ENCODE measurements around the gene SLC22A2. TPM values are rescaled to one million over a fixed set of nuclear protein-coding genes. Genes with fewer than 3 reads are reported as not detected.
"Not testable (repeated sequence)": the region's sequence is repeated elsewhere in the genome, so short reads cannot be mapped to it uniquely, and the experiment has no call there.

The SLC22A2 gene
- total RNA-seq, result 0.43 and 1.2 TPM in 2 replicates
- 0.57 and 1.5 TPM in 2 replicates for polyA plus RNA-seq

DNA sequence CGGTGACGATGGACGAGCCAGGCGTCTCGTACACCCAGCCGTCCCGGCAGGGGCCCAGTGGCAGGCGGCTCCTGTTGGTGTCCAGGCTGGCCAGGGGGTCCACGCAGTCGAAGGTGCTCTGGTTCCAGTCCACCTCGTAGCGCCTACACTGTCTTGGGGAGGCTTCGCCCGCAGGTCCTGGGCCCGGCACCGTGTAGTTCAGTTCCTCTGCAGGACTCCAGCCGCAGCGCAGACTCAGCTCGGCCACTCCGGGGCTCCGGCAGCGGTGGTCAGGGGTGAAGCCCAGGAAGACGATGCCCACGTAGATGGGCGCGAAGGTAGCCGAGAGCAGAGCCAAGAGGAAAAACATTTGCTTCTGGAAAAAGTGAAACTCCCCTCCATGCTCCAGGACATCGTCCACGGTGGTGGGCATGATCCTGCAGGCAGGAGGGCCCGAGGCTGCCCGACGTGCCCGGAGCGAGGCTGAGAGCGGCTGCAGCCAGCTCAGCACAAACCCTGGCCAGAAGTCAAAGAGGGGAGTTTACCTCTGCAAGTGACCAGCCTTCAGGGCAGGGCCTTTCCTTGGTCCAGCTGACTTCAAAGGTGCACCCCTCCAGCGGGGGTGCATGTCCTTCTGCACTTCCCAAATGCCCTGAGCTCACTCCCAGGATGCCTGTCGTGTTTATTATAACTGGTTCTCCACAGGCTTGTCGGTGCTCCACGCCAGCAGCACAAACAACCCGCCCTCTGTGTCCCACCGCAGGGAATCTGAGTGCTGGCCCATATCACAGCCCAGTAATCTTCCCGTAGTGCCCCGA lies at the start of gene SLC22A2:
Gene SLC22A2, minus strand, starts transcription at position 476 of the 797 bp plus-strand sequence. Its CDS starts 64 bp downstream, at position 412.
- Histone ChIP-seq H3K4me1 (ENCODE audit: insufficient read depth) (peaks cover 63% of the 10 kb centered on the region), H3K4me2 (no peak within 1 kb of the TSS), H2AFZ (peak within 1 kb of the TSS; percentile 15), H3K4me3 (no peak within 1 kb of the TSS), H3K36me3 (replicated peaks; ENCODE audit: insufficient read depth, low read depth) (no peaks in the 10 kb centered on the region), H4K20me1 (ENCODE audit: insufficient read depth, poor library complexity, severe bottlenecking) (no peaks in the 10 kb centered on the region), H3K9me3 (ENCODE audit: low read depth) (no peaks in the 10 kb centered on the region), H3K27me3 (no peaks in the 10 kb centered on the region), H3K9me2 (replicated peaks; ENCODE audit: insufficient read depth) (no peaks in the 10 kb centered on the region), H3K27ac (peak within 1 kb of the TSS; percentile 48), H3K79me2 (no peaks in the 10 kb centered on the region)
- TF ChIP-seq EZH2phosphoT487 (IDR thresholded peaks at IDR 0.05; ENCODE audit: low read depth, severe bottlenecking, unreplicated experiment) (no peak), EZH2 (IDR thresholded peaks at IDR 0.05; ENCODE audit: borderline replicate concordance) (no peak)
- TF ChIP-seq, protein P1, sequence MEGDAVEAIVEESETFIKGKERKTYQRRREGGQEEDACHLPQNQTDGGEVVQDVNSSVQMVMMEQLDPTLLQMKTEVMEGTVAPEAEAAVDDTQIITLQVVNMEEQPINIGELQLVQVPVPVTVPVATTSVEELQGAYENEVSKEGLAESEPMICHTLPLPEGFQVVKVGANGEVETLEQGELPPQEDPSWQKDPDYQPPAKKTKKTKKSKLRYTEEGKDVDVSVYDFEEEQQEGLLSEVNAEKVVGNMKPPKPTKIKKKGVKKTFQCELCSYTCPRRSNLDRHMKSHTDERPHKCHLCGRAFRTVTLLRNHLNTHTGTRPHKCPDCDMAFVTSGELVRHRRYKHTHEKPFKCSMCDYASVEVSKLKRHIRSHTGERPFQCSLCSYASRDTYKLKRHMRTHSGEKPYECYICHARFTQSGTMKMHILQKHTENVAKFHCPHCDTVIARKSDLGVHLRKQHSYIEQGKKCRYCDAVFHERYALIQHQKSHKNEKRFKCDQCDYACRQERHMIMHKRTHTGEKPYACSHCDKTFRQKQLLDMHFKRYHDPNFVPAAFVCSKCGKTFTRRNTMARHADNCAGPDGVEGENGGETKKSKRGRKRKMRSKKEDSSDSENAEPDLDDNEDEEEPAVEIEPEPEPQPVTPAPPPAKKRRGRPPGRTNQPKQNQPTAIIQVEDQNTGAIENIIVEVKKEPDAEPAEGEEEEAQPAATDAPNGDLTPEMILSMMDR (IDR thresholded peaks at IDR 0.05; ENCODE audit: poor library complexity), result no peak
- DNase-seq (ENCODE audit: low spot score), result no peak
- WGBS (ENCODE audit: low lambda C conversion rate, missing lambda C conversion rate), result 92% methylated on average over 43 of the region's 43 CpGs

DNA sequence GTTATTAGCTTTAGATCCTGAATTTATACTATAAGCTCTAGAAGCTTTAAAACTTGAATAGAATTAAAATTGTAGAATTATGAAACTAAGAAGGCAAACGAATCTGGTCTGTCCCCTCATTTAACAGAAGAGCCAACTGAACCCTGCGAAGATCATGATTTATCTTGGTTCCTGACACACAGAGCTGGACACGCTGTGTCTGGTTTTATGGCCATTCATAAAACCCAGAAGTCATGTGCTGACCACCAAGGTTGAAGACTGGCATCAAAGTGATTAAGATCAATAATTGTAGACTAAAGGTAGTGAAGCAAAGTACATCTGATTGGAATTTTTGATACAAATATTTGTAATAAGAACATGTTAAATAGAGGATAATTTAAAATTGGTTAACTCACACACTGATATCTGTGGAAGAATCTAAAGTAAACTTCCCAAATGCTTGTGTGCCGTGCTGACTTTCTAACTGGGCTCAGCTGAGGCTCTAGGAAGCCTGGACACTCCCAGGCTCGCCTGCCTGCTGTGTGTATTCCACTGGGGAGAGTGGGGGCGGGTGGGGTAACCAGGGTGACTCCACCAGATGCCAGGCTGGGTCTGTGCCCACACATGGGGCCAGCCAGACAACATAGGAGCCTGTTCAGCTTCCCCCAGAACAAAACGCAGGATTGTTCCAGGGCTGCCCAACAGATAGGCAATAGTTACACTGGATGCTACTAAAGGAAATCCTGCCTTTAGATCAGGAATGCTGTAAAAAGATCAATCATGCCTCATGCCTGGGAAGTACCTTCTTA lies 47.5 kb upstream of the SLC22A2 start:
- TF ChIP-seq EZH2phosphoT487 (IDR thresholded peaks at IDR 0.05; ENCODE audit: low read depth, severe bottlenecking, unreplicated experiment) (no peak), EZH2 (IDR thresholded peaks at IDR 0.05; ENCODE audit: borderline replicate concordance) (no peak)
- TF ChIP-seq, protein P1 (IDR thresholded peaks at IDR 0.05; ENCODE audit: poor library complexity), result no peak
- 67% methylated on average over 7 of the region's 7 CpGs for WGBS (ENCODE audit: low lambda C conversion rate, missing lambda C conversion rate)
- H2AFZ ChIP-seq, result no peak overlapping the region

DNA sequence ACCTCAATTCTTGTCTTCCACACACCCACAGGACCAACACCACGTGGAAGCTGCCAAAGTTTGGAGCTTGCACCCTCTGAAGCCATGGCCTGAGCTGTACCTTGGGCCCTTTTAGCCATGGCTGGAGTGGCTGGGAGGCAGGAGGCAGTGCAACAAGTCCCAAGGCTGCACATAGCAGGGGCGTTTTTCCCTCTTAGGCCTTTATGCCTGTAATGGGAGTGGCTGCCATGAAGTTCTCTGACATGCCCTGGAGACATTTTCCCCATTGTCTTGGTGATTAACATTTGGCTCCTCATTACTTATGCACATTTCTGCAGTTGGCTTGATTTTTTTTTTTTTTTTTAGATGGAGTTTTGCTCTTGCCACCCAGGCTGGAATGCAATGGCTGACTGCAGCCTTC lies 45.2 kb upstream of the SLC22A2 start:
- Histone ChIP-seq H4K20me1 (ENCODE audit: insufficient read depth, poor library complexity, severe bottlenecking) (no peaks in the 10 kb centered on the region), H3K79me2 (no peaks in the 10 kb centered on the region), H3K4me2 (no peak overlapping the region), H3K9me2 (replicated peaks; ENCODE audit: insufficient read depth) (no peaks in the 10 kb centered on the region), H3K27me3 (no peaks in the 10 kb centered on the region), H3K4me1 (ENCODE audit: insufficient read depth) (peaks cover 7% of the 10 kb centered on the region), H3K4me3 (no peak overlapping the region), H2AFZ (no peak overlapping the region), H3K9me3 (ENCODE audit: low read depth) (no peaks in the 10 kb centered on the region), H3K36me3 (replicated peaks; ENCODE audit: insufficient read depth, low read depth) (no peaks in the 10 kb centered on the region), H3K27ac (no peak overlapping the region)
- TF ChIP-seq EZH2 (IDR thresholded peaks at IDR 0.05; ENCODE audit: borderline replicate concordance) (no peak), EZH2phosphoT487 (IDR thresholded peaks at IDR 0.05; ENCODE audit: low read depth, severe bottlenecking, unreplicated experiment) (no peak)
- TF ChIP-seq, protein P1 (IDR thresholded peaks at IDR 0.05; ENCODE audit: poor library complexity), result no peak
- 69% methylated on average over 2 of the region's 2 CpGs for WGBS (ENCODE audit: low lambda C conversion rate, missing lambda C conversion rate)
- DNase-seq (ENCODE audit: low spot score), result no peak

More for the DNA sequence above, 47.5 kb upstream of the SLC22A2 start:
- H3K4me2 ChIP-seq, result no peak overlapping the region
- no peaks in the 10 kb centered on the region for H4K20me1 ChIP-seq (ENCODE audit: insufficient read depth, poor library complexity, severe bottlenecking)
- H3K9me3 ChIP-seq (ENCODE audit: low read depth), result no peaks in the 10 kb centered on the region
- DNase-seq (ENCODE audit: low spot score), result no peak
- no peaks in the 10 kb centered on the region for H3K9me2 ChIP-seq (replicated peaks; ENCODE audit: insufficient read depth)
- no peak overlapping the region for H3K27ac ChIP-seq
- no peaks in the 10 kb centered on the region for H3K27me3 ChIP-seq
- H3K4me3 ChIP-seq, result no peak overlapping the region
- H3K4me1 ChIP-seq (ENCODE audit: insufficient read depth), result peaks cover under 1% of the 10 kb centered on the region
- H3K79me2 ChIP-seq, result no peaks in the 10 kb centered on the region
- no peaks in the 10 kb centered on the region for H3K36me3 ChIP-seq (replicated peaks; ENCODE audit: insufficient read depth, low read depth)

DNA sequence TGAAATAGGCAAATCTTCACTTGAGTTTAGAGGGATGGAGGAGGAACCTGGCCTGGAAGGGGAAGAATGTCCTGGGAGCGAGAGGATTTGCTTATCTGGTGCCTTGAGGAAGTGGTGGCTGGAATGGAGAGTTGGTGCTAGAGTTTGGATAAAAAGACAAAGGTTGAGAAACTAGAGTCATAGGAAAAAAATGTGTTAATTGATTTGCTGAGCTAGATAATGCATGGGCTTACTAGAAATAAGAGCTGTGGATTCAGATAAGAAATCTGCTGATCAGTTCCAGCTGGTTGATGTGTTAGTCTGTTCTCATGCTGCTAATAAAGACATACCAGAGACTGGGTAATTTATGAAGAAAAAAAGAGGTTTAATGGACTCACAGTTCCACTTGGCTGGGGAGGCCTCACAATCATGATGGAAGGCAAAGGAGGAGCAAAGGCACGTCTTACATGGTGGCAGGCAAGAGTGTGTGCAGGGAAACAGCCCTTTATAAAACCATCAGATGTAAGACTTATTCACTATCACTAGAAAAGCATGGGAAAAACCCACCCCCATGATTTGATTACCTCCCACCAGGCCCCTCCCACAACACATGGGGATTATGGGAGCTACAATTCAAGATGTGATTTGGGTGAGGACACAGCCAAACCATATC lies 43.9 kb upstream of the SLC22A2 start:
- H3K36me3 ChIP-seq (replicated peaks; ENCODE audit: insufficient read depth, low read depth); H3K4me3 ChIP-seq; H3K9me3 ChIP-seq (ENCODE audit: low read depth); H3K4me2 ChIP-seq; H3K79me2 ChIP-seq; H3K4me1 ChIP-seq (ENCODE audit: insufficient read depth); H3K9me2 ChIP-seq (replicated peaks; ENCODE audit: insufficient read depth); H4K20me1 ChIP-seq (ENCODE audit: insufficient read depth, poor library complexity, severe bottlenecking); H3K27me3 ChIP-seq; H2AFZ ChIP-seq; DNase-seq (ENCODE audit: low spot score): not testable (repeated sequence)
- peak overlapping the region; percentile 53 for H3K27ac ChIP-seq
- WGBS (ENCODE audit: low lambda C conversion rate, missing lambda C conversion rate), result 69% methylated on average over 2 of the region's 2 CpGs

Measured in hepatocyte (in vitro differentiated cells).